Breast epithelium (tissue), 4 donors: ENCODE measurements around the gene CYBC1. TPM values are rescaled to one million over a fixed set of nuclear protein-coding genes. Genes with fewer than 3 reads are reported as not detected.

Experiments
- DNase-seq, 2 donors: peaks; one replicate each; pipeline ENCODE4 v3.0.0-alpha.2; 2019; ENCODE audit warnings: low spot score in 2 of 2
- H3K27ac ChIP-seq, 2 donors: fragments of 200-600 bp; sonication (generic) in 1 of 2; one replicate each; pipeline ENCODE4 v1.5.1; 2016 to 2019; ENCODE audit warnings: mild to moderate bottlenecking in 1 of 2
- H3K27me3 ChIP-seq, 2 donors: fragments of 200-600 bp; sonication (generic) in 1 of 2; one replicate each; pipeline versions ENCODE4 v1.5.1 to v1.6.0; 2017 to 2019; ENCODE audit warnings: control low read depth in 1 of 2, mild to moderate bottlenecking in 1 of 2
- H3K36me3 ChIP-seq: fragments of 200-600 bp; one replicate; pipeline ENCODE4 v1.5.1; 2019
- H3K4me1 ChIP-seq, 2 donors: fragments of 200-600 bp; sonication (generic); one replicate each; pipeline ENCODE4 v1.5.1; 2016 to 2019; ENCODE audit warnings: control low read depth in 1 of 2
- H3K4me3 ChIP-seq, 3 donors: fragments of 200-600 bp; sonication (generic); 1 replicate in 2 of 3; 2 replicates in 1 of 3; pipeline ENCODE4 v1.5.1; 2016 to 2019; ENCODE audit warnings: mild to moderate bottlenecking in 3 of 3, moderate library complexity in 2 of 3
- H3K9me3 ChIP-seq, 2 donors: fragments of 200-600 bp; sonication (generic) in 1 of 2; one replicate each; pipeline ENCODE4 v1.5.1; 2016 to 2019; ENCODE audit warnings: control low read depth in 1 of 2
- CTCF ChIP-seq, 3 donors: fragments of 450-650 bp; IDR thresholded peaks; one replicate each; pipeline ENCODE4 v1.5.1; 2016 to 2017; ENCODE audit warnings: antibody characterized with exemption in 3 of 3, mild to moderate bottlenecking in 3 of 3, moderate library complexity in 3 of 3
- POLR2A ChIP-seq: fragments of 450-650 bp; IDR thresholded peaks from one replicate; pipeline ENCODE4 v1.6.1; 2016; ENCODE audit warnings: antibody characterized with exemption, mild to moderate bottlenecking, moderate library complexity
- POLR2AphosphoS5 ChIP-seq, 3 donors: sonication (generic); formaldehyde crosslinking; IDR thresholded peaks; one replicate each; pipeline ENCODE4 v1.6.1; 2017; ENCODE audit warnings: antibody characterized with exemption in 3 of 3
- intact Hi-C: fragments of 100-400 bp; cut with DNase I; formaldehyde crosslinking; loops from one replicate; pipeline ENCODE4 v1.15.1; 2023; ENCODE audit warnings: low total_unique reads
- total RNA-seq, 3 donors: library from RNA; depleted of rRNA; stranded (reverse); fragments of >200 nt; gene quantifications; one replicate each; pipeline ENCODE4 v1.1.0, GENCODE V29; 2016

CYBC1 gene
- total RNA-seq, 3 donors from 2014 or later, result 54.7 to 71.4 (median 61.9) TPM

- Histone ChIP-seq H3K27me3 (no peaks in the 10 kb centered on the region), H3K36me3 (no peaks in the 10 kb centered on the region), H3K4me1 (no peaks in the 10 kb centered on the region), H3K4me3 (no peak overlapping the region), H3K9me3 (no peaks in the 10 kb centered on the region), H3K27ac (no peak overlapping the region)
- intact Hi-C loops, result loop anchor here (10.0 kb wide), 1 partner anchor 1852 kb away; no protein-coding TSS in a partner anchor
- TF ChIP-seq CTCF (IDR thresholded peaks at IDR 0.05), result no peak
- TF ChIP-seq POLR2A, result no peak
- no peak for TF ChIP-seq POLR2AphosphoS5 (IDR thresholded peaks at IDR 0.05)
- DNase-seq, result no peak
Observed at GRCh38 chr17:82486231-82487094, 35.9 kb upstream of the CYBC1 start.

- no peaks in the 10 kb centered on the region for H3K36me3 ChIP-seq
- DNase-seq, result no peak
- no peak for TF ChIP-seq POLR2A
- no peak for TF ChIP-seq POLR2AphosphoS5 (IDR thresholded peaks at IDR 0.05)
- no peak for TF ChIP-seq CTCF (IDR thresholded peaks at IDR 0.05)
Observed at GRCh38 chr17:82483836-82484235, 33.3 kb upstream of the CYBC1 start.

GRCh38 chr17:82483204-82483660, 32.7 kb upstream of the CYBC1 start:
- no peaks in the 10 kb centered on the region for H3K36me3 ChIP-seq
- no peaks in the 10 kb centered on the region for H3K27me3 ChIP-seq
- no peak for DNase-seq
- no peak overlapping the region for H3K4me3 ChIP-seq
- H3K4me1 ChIP-seq, result no peaks in the 10 kb centered on the region
- H3K27ac ChIP-seq, result no peak overlapping the region
- intact Hi-C loops, result loop anchor here (10.0 kb wide), 1 partner anchor 1848 kb away; no protein-coding TSS in a partner anchor
- no peak for TF ChIP-seq CTCF (IDR thresholded peaks at IDR 0.05)
- TF ChIP-seq POLR2A, result no peak
- no peak for TF ChIP-seq POLR2AphosphoS5 (IDR thresholded peaks at IDR 0.05)
- H3K9me3 ChIP-seq, result no peaks in the 10 kb centered on the region

More at GRCh38 chr17:82483836-82484235, 33.3 kb upstream of the CYBC1 start:
- intact Hi-C loops, result loop anchor here (10.0 kb wide), 1 partner anchor 1849 kb away; no protein-coding TSS in a partner anchor
- H3K4me3 ChIP-seq, result no peak overlapping the region
- H3K27ac ChIP-seq, result no peak overlapping the region
- H3K9me3 ChIP-seq, result no peaks in the 10 kb centered on the region
- H3K27me3 ChIP-seq, result no peaks in the 10 kb centered on the region
- H3K4me1 ChIP-seq, result no peaks in the 10 kb centered on the region

GRCh38 chr17:82480318-82480717, 29.8 kb upstream of the CYBC1 start:
- intact Hi-C loops, result loop anchor here (10.0 kb wide), 1 partner anchor 1846 kb away; no protein-coding TSS in a partner anchor
- TF ChIP-seq POLR2AphosphoS5 (IDR thresholded peaks at IDR 0.05) (no peak), POLR2A (no peak), CTCF (IDR thresholded peaks at IDR 0.05) (no peak)
- Histone ChIP-seq H3K4me3 (no peak overlapping the region), H3K36me3 (no peaks in the 10 kb centered on the region), H3K27me3 (no peaks in the 10 kb centered on the region), H3K9me3 (no peaks in the 10 kb centered on the region), H3K4me1 (no peaks in the 10 kb centered on the region), H3K27ac (no peak overlapping the region)
- DNase-seq, result no peak

- intact Hi-C loops, result loop anchor here (10.0 kb wide), 1 partner anchor 1845 kb away; no protein-coding TSS in a partner anchor
- Histone ChIP-seq H3K4me1 (no peaks in the 10 kb centered on the region), H3K9me3 (no peaks in the 10 kb centered on the region), H3K27me3 (no peaks in the 10 kb centered on the region), H3K27ac (no peak overlapping the region), H3K36me3 (no peaks in the 10 kb centered on the region), H3K4me3 (no peak overlapping the region)
- no peak for DNase-seq
- no peak for TF ChIP-seq CTCF (IDR thresholded peaks at IDR 0.05)
- TF ChIP-seq POLR2AphosphoS5 (IDR thresholded peaks at IDR 0.05), result no peak
- TF ChIP-seq POLR2A, result no peak
Observed at GRCh38 chr17:82479602-82480001, 29.1 kb upstream of the CYBC1 start.
